GM19324 (cell line): ENCODE measurements around the gene ETV3L.

ENCODE experiments used
- ATAC-seq: cut with Tn5 transposase; IDR thresholded peaks from one replicate; pipeline ENCODE4 v1.9.1; 2021; ENCODE audit warnings: mild to moderate bottlenecking, moderate library complexity; ENCODE audit not compliant: unreplicated experiment, low FRiP score

ETV3L gene

DNA sequence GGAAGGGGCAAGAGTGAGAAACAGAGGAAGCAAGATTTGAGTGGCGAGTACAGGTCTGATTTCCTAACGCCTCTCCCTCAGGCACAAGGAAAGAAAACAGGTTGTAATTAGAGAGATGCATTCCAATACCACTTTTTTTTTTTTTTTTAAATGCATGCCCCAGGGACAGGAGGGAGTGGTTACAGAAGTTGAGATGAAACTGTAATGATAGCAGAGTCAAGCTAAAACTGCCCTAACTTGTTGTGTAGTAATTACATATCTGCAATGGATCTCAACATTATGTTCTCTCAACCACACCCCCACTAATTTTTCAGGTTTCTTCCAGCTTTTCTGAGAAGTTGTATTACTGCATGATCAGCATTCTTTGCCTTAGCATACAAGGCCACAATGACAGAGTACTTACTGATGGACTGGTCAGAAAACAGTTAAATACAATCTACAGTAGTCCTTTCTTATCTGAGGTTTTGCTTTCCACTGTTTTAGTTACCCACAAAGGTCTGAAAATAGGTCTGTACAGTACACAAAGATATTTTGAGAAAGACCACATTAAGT is 33.1 kb upstream of the ETV3L start:
- ATAC-seq: no peak

DNA sequence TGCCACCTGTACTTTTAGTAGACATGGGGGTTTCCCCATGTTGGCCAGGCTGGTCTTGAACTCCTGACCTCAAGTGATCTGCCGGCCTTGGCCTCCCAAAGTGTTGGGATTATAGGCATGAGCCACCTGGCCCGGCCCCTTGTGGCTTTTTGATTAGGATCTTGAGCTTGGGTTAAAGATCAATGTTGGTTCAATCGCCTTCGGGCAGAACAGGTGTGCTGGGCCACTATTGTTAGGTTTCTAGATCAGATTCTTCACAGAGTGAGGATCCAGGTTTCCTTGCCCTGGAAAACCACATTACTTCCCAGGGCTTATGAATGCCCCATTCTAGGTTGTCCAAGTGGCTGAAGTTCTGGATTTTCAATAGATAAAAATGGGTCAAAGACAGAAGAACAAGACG is 32.5 kb upstream of the ETV3L start:
- ATAC-seq: no peak

- ATAC-seq: no peak
Observed at GRCh38 chr1:157131281-157131680, 31.7 kb upstream of the ETV3L start.

DNA sequence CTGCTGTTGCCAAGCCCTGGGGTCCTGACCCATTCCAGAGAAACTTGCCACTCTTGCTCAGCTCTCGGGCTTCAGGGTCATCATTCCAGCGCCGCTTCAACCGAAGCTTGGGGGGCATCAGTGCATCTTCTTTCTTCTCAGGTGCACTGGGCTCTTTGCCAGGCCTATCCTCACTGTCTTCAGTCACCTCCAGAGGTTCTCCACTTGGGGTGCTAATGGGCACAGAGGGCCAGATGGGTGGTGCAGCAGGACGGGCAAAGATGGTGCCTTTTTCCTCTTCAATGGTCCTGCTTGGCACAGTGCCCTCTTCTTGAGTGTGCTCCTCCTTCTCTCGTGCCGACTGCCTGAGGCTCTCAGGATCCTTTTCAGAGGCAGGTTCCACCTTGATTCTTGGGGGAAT is 25.2 kb upstream of the ETV3L start:
- no peak for ATAC-seq

DNA sequence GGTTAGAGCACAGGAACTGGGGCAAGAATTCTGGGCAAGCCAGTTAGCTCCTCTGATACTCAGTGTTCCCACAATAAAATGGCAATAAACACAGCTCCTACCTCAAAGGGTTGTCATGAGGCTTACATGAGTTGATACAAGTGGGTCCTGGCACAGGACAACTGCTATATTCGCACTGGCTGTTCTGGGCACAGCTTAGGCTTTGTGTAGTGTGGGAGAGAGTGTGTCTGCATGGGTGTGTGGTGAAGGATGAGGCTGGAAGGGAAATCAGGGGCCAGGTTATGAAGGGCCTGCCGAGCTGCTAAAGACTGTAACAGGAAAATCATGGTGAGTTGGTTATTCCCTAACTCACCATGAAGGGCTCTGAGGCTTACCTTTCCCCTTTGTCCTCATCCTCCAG is 19.8 kb upstream of the ETV3L start:
- ATAC-seq: no peak

- ATAC-seq: no peak
Observed at GRCh38 chr1:157119008-157119407, 19.4 kb upstream of the ETV3L start.

DNA sequence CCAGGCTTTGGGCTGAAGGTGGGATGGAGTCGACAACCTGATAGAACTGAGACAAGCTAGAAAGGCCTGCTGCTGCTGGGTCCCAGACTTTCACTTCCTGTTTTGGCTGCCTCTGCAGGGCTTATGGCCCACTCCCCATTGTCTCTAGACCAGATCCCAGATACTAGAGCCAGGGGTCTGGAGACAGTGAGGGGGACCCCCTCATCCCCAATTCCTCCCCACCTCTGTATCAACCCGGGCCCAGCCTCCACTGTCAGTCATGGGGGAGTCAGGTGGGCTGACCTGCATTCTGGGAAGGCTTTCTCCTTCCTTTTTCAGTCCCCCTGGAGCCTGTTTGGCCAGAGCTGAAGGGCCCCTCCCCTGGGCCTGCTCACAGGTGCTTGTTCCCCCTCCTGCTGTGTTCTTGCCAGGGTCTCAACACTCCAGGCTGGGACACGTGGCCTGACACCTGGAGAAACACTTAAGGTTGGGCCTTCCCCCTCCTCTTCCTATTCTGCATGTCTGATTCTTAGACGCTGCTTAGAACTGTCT is 18.0 kb upstream of the ETV3L start:
- no peak for ATAC-seq

GRCh38 chr1:157116737-157117103 is 17.1 kb upstream of the ETV3L start:
- no peak for ATAC-seq

GRCh38 chr1:157115851-157116736 is 16.5 kb upstream of the ETV3L start:
- no peak for ATAC-seq

DNA sequence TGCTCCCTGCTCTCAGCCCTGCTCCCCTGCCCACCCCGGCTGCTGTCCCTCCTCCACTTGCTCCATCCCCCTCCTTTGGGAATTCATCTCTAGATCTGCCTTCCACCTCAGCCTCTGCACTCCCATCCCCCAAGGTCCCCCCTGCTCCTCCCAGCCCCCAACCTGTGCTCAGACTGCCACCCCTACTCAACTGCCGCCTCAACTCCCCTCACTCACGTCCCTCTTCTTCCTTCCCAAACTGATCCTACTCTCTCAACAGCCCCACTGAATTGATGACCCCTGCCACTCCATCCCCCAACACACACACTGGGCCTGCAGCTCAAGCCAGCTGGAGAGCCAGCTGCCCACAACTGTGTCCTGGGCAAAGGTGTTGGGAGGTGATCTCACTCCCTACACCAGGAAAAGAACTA is 15.8 kb upstream of the ETV3L start:
- ATAC-seq: no peak

GRCh38 chr1:157114183-157115121 is 14.8 kb upstream of the ETV3L start:
- ATAC-seq: no peak

GRCh38 chr1:157113631-157114030 is 14.0 kb upstream of the ETV3L start:
- ATAC-seq: no peak

DNA sequence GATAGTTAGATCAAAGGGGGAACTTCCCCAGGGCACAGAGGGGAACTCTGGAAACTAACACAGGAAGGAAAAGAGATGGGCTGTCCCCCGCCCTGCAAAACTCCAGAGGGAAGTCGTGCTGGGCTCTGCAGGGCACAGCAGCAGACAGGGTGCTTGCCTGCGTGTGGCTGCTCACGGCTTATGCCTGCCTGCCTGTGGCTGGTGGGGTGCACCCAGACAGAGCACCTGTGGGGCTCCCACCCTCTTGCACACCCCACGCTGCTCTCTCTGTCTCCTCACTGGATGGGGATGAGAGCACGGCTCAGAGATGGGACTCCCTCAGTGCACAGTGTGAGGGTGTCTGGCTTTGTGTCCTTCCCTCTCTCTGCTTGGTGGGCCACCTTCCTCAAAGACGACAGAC is 13.5 kb upstream of the ETV3L start:
- ATAC-seq: no peak

DNA sequence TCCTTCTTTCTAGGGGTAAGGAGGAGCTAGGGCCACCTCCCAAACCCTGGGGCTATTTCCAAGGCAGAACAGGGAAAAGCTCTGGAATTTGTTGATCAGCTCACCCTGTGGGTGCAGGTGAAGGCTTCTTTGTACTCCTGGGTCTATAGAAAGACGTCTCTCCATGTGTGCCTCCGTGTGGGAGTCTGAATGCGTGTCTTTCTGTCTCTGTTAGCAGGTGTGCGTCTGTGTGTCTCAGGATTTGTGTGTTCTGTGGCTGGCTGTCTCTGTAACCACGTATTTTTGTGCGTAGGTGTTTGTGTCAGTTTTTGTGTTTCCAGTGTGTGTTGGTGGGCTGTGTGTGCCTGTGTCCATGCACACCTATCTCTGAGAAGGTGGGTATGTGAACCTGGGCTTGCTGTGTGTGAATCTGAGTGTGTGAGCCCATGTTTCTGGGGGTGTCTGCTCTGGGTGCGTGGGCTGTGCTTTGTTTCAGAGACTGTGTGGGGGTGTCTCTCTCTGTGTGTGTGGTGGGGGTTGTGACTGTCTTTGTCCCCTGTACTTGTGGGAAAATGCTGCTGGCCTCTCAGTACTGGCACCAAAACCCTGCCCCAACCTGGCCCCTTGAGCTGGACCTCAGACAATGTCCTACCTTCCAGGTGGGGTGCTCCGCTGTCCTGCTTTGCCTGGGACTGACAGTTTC is 12.7 kb upstream of the ETV3L start:
- ATAC-seq: no peak

DNA sequence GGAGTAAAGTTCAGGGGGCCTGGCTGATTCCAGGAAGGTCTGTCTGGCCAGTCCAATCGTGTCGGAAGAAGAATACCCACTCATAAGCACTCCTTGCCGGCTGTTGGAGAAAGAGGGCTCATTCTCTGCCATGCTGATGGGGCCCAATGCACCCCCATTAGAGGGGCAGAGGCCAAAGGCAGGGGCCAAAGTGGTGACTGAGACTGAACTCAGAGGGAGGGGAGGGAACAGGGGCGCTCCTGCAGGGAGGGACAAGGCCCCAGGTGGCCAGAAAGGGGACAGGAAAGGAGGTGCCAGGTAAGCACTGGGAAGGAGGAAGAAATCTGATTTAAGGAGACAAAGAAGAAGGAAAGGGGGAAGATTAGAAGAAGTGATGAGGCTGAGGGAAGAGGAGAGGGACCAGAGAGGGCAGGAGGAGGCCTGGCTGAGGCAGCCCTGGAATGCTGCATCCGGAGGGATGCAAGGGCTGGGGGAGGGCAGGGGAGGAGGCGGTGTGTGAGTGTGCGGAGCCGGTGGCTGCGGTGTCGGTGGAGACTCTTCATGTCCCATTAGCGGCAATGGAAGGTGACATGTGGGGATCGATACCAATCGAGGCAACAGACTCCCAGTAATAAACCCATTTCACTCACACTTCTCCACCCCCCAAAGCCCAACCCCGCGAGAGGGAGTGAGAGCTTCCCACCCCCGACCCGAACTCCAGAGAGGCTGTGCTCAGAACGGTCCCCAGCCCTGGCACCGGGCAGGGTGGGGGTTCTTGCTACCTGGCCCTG is 12.0 kb upstream of the ETV3L start:
- no peak for ATAC-seq

DNA sequence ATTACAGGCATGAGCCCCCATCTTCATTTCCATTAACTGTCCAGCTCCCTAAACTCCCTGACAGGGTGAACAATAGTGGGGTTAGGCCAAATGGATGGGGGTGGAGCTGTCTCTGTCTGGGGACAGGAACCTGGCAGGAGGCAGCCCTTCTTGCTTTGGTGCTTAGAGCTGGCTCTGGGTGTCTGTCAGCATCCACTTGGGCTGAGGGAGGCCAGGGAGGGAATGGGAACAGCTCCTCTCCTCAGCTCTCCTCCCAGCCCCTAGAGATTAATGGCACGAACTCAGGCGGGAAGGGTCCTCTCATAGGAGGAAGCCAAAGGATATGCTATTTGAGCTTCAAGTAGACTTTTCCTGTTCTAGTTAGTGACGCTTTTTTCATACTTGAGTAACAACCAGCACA is 11.1 kb upstream of the ETV3L start:
- no peak for ATAC-seq

DNA sequence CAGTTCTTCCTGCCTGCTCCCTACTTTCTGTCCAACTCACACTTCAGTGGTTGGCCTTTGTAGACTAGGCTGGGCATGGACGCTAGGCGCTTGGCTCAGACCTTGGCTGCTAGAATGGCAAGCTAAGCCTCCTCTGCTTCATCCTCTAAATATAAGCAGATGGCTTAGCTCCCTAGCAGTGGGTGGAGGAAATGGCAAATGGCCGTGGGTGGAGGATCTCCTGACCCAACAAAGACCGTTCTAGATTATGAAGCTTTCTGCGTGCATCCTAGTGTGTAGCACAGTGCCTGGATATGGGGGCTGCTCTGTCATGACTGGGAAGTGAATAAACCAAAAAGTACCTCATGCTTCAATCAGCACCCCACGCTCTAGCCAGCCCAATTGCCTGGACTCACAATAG is 10.4 kb upstream of the ETV3L start:
- ATAC-seq: no peak

GRCh38 chr1:157108448-157108847 is 8.8 kb upstream of the ETV3L start:
- no peak for ATAC-seq

- no peak for ATAC-seq
Observed at GRCh38 chr1:157107702-157108101, 8.1 kb upstream of the ETV3L start.

DNA sequence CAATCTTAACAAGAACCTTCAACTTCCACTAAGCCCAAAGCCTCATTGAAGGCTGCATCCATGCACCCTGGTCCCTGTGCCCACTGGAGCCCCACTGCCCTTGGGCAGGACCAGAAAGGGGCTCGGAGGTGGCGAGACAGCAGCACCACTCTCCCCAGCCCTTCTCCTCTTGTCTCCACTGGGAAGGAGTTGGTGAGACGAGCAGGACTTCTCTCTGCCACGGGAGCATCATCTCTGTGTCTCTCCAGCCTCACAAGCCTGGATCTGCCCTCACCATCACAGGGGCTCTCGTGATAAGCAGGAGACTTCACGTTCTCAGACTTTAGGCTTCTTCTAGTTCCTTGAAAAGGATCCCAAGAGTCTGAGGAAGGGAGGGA is 7.2 kb upstream of the ETV3L start:
- ATAC-seq: no peak
